Measurements from ENCODE around the gene CLDN24. TPM values are rescaled to one million over a fixed set of nuclear protein-coding genes. Genes with fewer than 3 reads are reported as not detected.

CLDN24 gene
- polyA plus RNA-seq, 1 of the 3 experiments (the other 2 are of a cell fraction): not detected

DNA sequence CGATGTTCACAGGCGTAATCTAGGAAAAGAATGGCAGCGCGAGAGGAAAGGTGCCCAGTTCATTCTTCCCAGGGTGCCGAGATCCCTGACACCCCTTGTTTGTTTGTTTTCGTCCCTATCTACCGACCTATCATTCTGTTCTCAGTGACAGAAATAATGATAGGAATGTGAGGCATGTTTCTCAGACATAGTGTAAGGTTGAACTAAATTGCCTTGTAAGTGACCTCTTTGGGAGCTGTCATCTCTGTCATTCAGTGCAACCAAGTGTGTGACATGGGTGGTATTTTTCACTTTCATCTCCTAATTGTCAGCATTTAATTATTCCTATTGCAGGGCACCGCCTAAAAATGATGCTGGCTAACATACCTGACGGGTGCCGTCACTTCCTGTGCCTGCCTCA, 26.5 kb downstream of the CLDN24 start:
- Histone ChIP-seq H2AFZ (ENCODE audit: low read depth) (no peak overlapping the region), H3K4me2 (no peak overlapping the region), H4K20me1 (ENCODE audit: insufficient read depth) (no peaks in the 10 kb centered on the region), H3K27ac (ENCODE audit: low read depth in 2 of 2, low read length in 1 of 2) (no peak overlapping the region), H3K79me2 (ENCODE audit: insufficient read depth) (no peaks in the 10 kb centered on the region), H3K27me3 (ENCODE audit: insufficient read depth) (no peaks in the 10 kb centered on the region), H3K4me1 (ENCODE audit: control insufficient read depth in 1 of 2, insufficient read depth in 2 of 2, low read depth in 1 of 2, low read length in 1 of 2) (no peaks in the 10 kb centered on the region), H3F3A (replicated peaks; ENCODE audit: insufficient read depth) (no peaks in the 10 kb centered on the region), H3K9me2 (no peaks in the 10 kb centered on the region), H3K9me3 (no peaks in the 10 kb centered on the region), H3K4me3 (ENCODE audit: low read depth in 2 of 2, low read length in 1 of 2) (no peak overlapping the region), H3K36me3 (replicated peaks in 1 of 2; ENCODE audit: control insufficient read depth in 1 of 2, insufficient read depth in 2 of 2, low read length in 1 of 2) (peaks cover 8 to 16% of the 10 kb centered on the region in 2 experiments), H3K9ac (no peak overlapping the region)
- DNase-seq: no peak
- CTCF ChIA-PET: interaction anchor here (1.2 kb wide), 1 partner anchor 112 kb away, joined by 5 read pairs; no protein-coding TSS in a partner anchor
- 93% methylated on average over 10 of the region's 10 CpGs for WGBS (ENCODE audit: low lambda C conversion rate)
- TF ChIP-seq TCF12 (IDR thresholded peaks at IDR 0.05): no peak
- no peak for TF ChIP-seq TEAD4 (IDR thresholded peaks at IDR 0.05; ENCODE audit: borderline replicate concordance, insufficient read depth)
- TF ChIP-seq MEF2A (IDR thresholded peaks at IDR 0.05; ENCODE audit: borderline replicate concordance, low read depth): no peak
- no peak for TF ChIP-seq RXRA (IDR thresholded peaks at IDR 0.05; ENCODE audit: borderline replicate concordance, low read depth)
- TF ChIP-seq, protein P1, sequence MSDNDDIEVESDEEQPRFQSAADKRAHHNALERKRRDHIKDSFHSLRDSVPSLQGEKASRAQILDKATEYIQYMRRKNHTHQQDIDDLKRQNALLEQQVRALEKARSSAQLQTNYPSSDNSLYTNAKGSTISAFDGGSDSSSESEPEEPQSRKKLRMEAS (IDR thresholded peaks at IDR 0.05; ENCODE audit: low read depth): no peak
- no peak for TF ChIP-seq RCOR1 (IDR thresholded peaks at IDR 0.05; ENCODE audit: low read length)
- TF ChIP-seq NRF1 (IDR thresholded peaks at IDR 0.05; ENCODE audit: low read depth, low read length): no peak
- TF ChIP-seq, protein P2, sequence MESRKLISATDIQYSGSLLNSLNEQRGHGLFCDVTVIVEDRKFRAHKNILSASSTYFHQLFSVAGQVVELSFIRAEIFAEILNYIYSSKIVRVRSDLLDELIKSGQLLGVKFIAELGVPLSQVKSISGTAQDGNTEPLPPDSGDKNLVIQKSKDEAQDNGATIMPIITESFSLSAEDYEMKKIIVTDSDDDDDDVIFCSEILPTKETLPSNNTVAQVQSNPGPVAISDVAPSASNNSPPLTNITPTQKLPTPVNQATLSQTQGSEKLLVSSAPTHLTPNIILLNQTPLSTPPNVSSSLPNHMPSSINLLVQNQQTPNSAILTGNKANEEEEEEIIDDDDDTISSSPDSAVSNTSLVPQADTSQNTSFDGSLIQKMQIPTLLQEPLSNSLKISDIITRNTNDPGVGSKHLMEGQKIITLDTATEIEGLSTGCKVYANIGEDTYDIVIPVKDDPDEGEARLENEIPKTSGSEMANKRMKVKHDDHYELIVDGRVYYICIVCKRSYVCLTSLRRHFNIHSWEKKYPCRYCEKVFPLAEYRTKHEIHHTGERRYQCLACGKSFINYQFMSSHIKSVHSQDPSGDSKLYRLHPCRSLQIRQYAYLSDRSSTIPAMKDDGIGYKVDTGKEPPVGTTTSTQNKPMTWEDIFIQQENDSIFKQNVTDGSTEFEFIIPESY (IDR thresholded peaks at IDR 0.05; ENCODE audit: borderline replicate concordance, low read depth): no peak
- TF ChIP-seq, protein P3, sequence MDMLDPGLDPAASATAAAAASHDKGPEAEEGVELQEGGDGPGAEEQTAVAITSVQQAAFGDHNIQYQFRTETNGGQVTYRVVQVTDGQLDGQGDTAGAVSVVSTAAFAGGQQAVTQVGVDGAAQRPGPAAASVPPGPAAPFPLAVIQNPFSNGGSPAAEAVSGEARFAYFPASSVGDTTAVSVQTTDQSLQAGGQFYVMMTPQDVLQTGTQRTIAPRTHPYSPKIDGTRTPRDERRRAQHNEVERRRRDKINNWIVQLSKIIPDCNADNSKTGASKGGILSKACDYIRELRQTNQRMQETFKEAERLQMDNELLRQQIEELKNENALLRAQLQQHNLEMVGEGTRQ (IDR thresholded peaks at IDR 0.05; ENCODE audit: borderline replicate concordance, low read depth, low read length): no peak
- TF ChIP-seq MXI1 (IDR thresholded peaks at IDR 0.05; ENCODE audit: low read depth, low read length): no peak
- TF ChIP-seq ELF1 (IDR thresholded peaks at IDR 0.05): no peak
- TF ChIP-seq RAD21 (IDR thresholded peaks at IDR 0.05; ENCODE audit: low read length): no peak
- TF ChIP-seq GATA2 (CRISPR knock-in tag; IDR thresholded peaks at IDR 0.05): no peak
- POLR2A ChIA-PET: no interaction called here

DNA sequence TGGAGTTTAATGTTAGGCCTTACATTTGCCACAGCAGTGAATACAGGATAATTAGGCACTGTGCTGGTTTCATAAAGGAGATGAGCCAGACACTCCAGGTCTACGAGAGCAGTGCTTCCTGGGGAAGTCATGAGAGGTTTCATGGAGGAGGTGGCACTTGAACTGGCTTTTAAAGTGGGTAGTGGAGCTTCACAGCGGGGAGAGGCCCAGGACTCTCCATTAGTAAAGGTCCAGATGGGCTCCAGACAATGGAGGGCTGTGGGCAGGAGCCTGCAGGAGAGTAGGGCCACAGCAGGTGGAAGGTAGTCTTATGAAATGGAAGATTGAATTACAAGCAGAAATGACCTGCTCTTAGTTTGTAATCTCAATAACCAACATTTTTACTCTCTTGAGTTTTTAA, 31.2 kb downstream of the CLDN24 start:
- H3K4me1 ChIP-seq (ENCODE audit: control insufficient read depth in 1 of 2, insufficient read depth in 2 of 2, low read depth in 1 of 2, low read length in 1 of 2): no peaks in the 10 kb centered on the region
- H3K27ac ChIP-seq (ENCODE audit: low read depth in 2 of 2, low read length in 1 of 2): no peak overlapping the region
- 100% methylated on average over 2 of the region's 2 CpGs for WGBS (ENCODE audit: low lambda C conversion rate)
- H3K9me3 ChIP-seq: no peaks in the 10 kb centered on the region
- no peak for DNase-seq
- H3K9me2 ChIP-seq: no peaks in the 10 kb centered on the region
- H3K4me2 ChIP-seq: no peak overlapping the region
- H2AFZ ChIP-seq (ENCODE audit: low read depth): no peak overlapping the region
- ChIA-PET POLR2A (no interaction called here), CTCF (no interaction called here)
- no peak overlapping the region for H3K9ac ChIP-seq
- peaks cover 24 to 43% of the 10 kb centered on the region in 2 experiments for H3K36me3 ChIP-seq (replicated peaks in 1 of 2; ENCODE audit: control insufficient read depth in 1 of 2, insufficient read depth in 2 of 2, low read length in 1 of 2)
- no peaks in the 10 kb centered on the region for H3F3A ChIP-seq (replicated peaks; ENCODE audit: insufficient read depth)
- no peaks in the 10 kb centered on the region for H4K20me1 ChIP-seq (ENCODE audit: insufficient read depth)
- no peaks in the 10 kb centered on the region for H3K79me2 ChIP-seq (ENCODE audit: insufficient read depth)
- H3K27me3 ChIP-seq (ENCODE audit: insufficient read depth): no peaks in the 10 kb centered on the region
- no peak overlapping the region for H3K4me3 ChIP-seq (ENCODE audit: low read depth in 2 of 2, low read length in 1 of 2)
- no peak for TF ChIP-seq FOSL2 (IDR thresholded peaks at IDR 0.05; ENCODE audit: borderline replicate concordance, low read depth)
- no peak for TF ChIP-seq NFIC (IDR thresholded peaks at IDR 0.05; ENCODE audit: borderline replicate concordance)
- TF ChIP-seq, protein P4, sequence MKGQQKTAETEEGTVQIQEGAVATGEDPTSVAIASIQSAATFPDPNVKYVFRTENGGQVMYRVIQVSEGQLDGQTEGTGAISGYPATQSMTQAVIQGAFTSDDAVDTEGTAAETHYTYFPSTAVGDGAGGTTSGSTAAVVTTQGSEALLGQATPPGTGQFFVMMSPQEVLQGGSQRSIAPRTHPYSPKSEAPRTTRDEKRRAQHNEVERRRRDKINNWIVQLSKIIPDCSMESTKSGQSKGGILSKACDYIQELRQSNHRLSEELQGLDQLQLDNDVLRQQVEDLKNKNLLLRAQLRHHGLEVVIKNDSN (IDR thresholded peaks at IDR 0.05; ENCODE audit: borderline replicate concordance, low read depth): no peak
- no peak for TF ChIP-seq FOXM1 (IDR thresholded peaks at IDR 0.05; ENCODE audit: low read depth)
- TF ChIP-seq TCF12 (IDR thresholded peaks at IDR 0.05): no peak
- no peak for TF ChIP-seq MEF2A (IDR thresholded peaks at IDR 0.05; ENCODE audit: borderline replicate concordance, low read depth)
